Neuronal stem cell (in vitro differentiated cells): ENCODE data around the gene SLC2A9.
A peak's percentile ranks its signal among the peaks of the same experiment; 100 is the strongest.

Experiments
- DNase-seq: peaks from one replicate; pipeline ENCODE4 v3.0.0-alpha.2; 2013; ENCODE audit warnings: low spot score
- H2AFZ ChIP-seq: one replicate; pipeline ENCODE4 v1.6.1; 2013; ENCODE audit warnings: mild to moderate bottlenecking, low read length, inconsistent platforms
- H2AK5ac ChIP-seq: 2 replicates; pipeline ENCODE4 v1.6.1; 2013; ENCODE audit warnings: low read depth, mild to moderate bottlenecking, inconsistent platforms, low read length, moderate library complexity, mixed read lengths
- H2BK120ac ChIP-seq: 2 replicates; pipeline ENCODE4 v1.6.1; 2013; ENCODE audit warnings: low read depth, mild to moderate bottlenecking, inconsistent platforms, low read length, moderate library complexity, mixed read lengths
- H2BK12ac ChIP-seq: one replicate; pipeline ENCODE4 v1.6.1; 2013; ENCODE audit warnings: low read length, inconsistent platforms
- H2BK15ac ChIP-seq: 2 replicates; pipeline ENCODE4 v1.6.1; 2013; ENCODE audit warnings: mild to moderate bottlenecking, low read length, inconsistent platforms, mixed read lengths
- H2BK5ac ChIP-seq: one replicate; pipeline ENCODE4 v1.6.1; 2013; ENCODE audit warnings: inconsistent platforms, mild to moderate bottlenecking, low read length, moderate library complexity
- H3K14ac ChIP-seq: one replicate; pipeline ENCODE4 v1.6.1; 2013; ENCODE audit warnings: low read length, inconsistent platforms
- H3K18ac ChIP-seq: 2 replicates; pipeline ENCODE4 v1.6.1; 2013; ENCODE audit warnings: low read length, inconsistent platforms
- H3K23ac ChIP-seq: 2 replicates; pipeline ENCODE4 v1.6.1; 2013; ENCODE audit warnings: low read depth, mild to moderate bottlenecking, mixed read lengths, low read length, inconsistent platforms; ENCODE audit not compliant: poor library complexity
- H3K27ac ChIP-seq: replicated peaks from 3 replicates; pipeline ENCODE4 v1.5.1; 2013; ENCODE audit warnings: low read length, inconsistent platforms
- H3K27me3 ChIP-seq, 3 experiments: 2 replicates each; pipeline ENCODE4 v1.6.1; 2013; ENCODE audit warnings: low read length in 3 of 3, mild to moderate bottlenecking in 2 of 3, inconsistent platforms in 1 of 3, low read depth in 1 of 3, mixed read lengths in 1 of 3, moderate library complexity in 1 of 3; ENCODE audit not compliant: control insufficient read depth in 3 of 3, insufficient read depth in 3 of 3
- H3K36me3 ChIP-seq, 2 donors: replicated peaks in 1 of 2; 2 replicates each; pipeline ENCODE4 v1.6.1; 2013; ENCODE audit warnings: low read length in 2 of 2; ENCODE audit not compliant: control insufficient read depth in 2 of 2, insufficient read depth in 2 of 2
- H3K4ac ChIP-seq: 2 replicates; pipeline ENCODE4 v1.6.1; 2013; ENCODE audit warnings: inconsistent platforms, mild to moderate bottlenecking, low read length, moderate library complexity
- H3K4me1 ChIP-seq, 2 donors: 1 replicate in 1 of 2; 2 replicates in 1 of 2; pipeline ENCODE4 v1.6.1; 2013; ENCODE audit warnings: low read length in 2 of 2, low read depth in 1 of 2; ENCODE audit not compliant: control insufficient read depth in 2 of 2, insufficient read depth in 1 of 2
- H3K4me2 ChIP-seq: one replicate; pipeline ENCODE4 v1.6.1; 2013; ENCODE audit warnings: mild to moderate bottlenecking, low read length, inconsistent platforms; ENCODE audit not compliant: insufficient read depth, poor library complexity, severe bottlenecking
- H3K4me3 ChIP-seq, 2 donors: 2 replicates each; pipeline ENCODE4 v1.5.1; 2013; ENCODE audit warnings: low read length in 2 of 2, mild to moderate bottlenecking in 2 of 2, inconsistent platforms in 1 of 2, moderate library complexity in 1 of 2
- H3K79me1 ChIP-seq: one replicate; pipeline ENCODE4 v1.6.1; 2013; ENCODE audit warnings: low read depth, mild to moderate bottlenecking, inconsistent platforms, low read length, moderate library complexity
- H3K9ac ChIP-seq: one replicate; pipeline ENCODE4 v1.6.1; 2013; ENCODE audit warnings: mild to moderate bottlenecking, low read depth, low read length, inconsistent platforms; ENCODE audit not compliant: poor library complexity
- H3K9me3 ChIP-seq, 2 donors: replicated peaks in 1 of 2; 2 replicates each; pipeline versions ENCODE3 to v1.6.1; 2013; ENCODE audit warnings: low read length in 2 of 2, mild to moderate bottlenecking in 2 of 2, inconsistent platforms in 1 of 2, low read depth in 1 of 2, mixed read lengths in 1 of 2, moderate library complexity in 1 of 2; ENCODE audit not compliant: control insufficient read depth in 2 of 2, insufficient read depth in 1 of 2
- H4K8ac ChIP-seq: one replicate; pipeline ENCODE4 v1.6.1; 2013; ENCODE audit warnings: low read depth, mild to moderate bottlenecking, inconsistent platforms, low read length, moderate library complexity
- H4K91ac ChIP-seq: one replicate; pipeline ENCODE4 v1.6.1; 2013; ENCODE audit warnings: low read length, low read depth, mild to moderate bottlenecking, inconsistent platforms; ENCODE audit not compliant: poor library complexity
- WGBS, 2 donors: extraction: QIAGEN DNeasy Blood & Tissue Kit; methylation state at CpG; one replicate each; pipeline ENCODE4 v1.1.7; 2013; ENCODE audit warnings: missing lambda C conversion rate in 2 of 2, mixed read lengths in 1 of 2; ENCODE audit not compliant: insufficient read length in 2 of 2, insufficient replicate concordance in 1 of 2; ENCODE audit errors: extremely low coverage in 2 of 2; 5-methylcytosine and 5-hydroxymethylcytosine counted together

SLC2A9 gene

DNA sequence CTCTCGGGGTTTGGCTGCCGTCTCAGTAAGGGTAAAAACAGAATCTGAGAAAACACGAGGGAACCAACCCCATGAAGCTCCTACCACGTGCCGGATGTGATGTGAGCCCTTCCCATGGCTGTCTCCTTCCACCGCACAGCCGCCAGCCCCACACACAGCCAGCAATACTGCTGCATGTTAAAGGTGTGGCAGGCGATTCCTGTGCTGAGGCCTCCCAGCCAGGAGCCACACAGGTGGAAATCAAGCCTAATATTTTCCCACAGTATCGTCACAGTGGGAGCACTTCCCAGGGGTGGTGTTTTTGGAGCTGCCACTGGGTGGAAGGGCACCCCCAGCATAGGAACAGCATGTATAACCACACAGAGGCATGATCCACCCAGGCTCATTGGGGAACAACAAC, 77.5 kb downstream of the SLC2A9 start:
- Histone ChIP-seq H3K36me3 (no peaks in the 10 kb centered on the region), H2AFZ (no peak overlapping the region), H2BK120ac (no peak overlapping the region), H3K9ac (no peak overlapping the region), H4K91ac (no peak overlapping the region), H3K4me2 (no peak overlapping the region), H3K18ac (peak overlapping the region; percentile 12), H3K79me1 (no peaks in the 10 kb centered on the region), H3K14ac (no peak overlapping the region), H3K4me3 (no peak overlapping the region), H3K27me3 (no peaks in the 10 kb centered on the region), H2BK12ac (no peak overlapping the region), H2BK15ac (no peak overlapping the region), H3K4ac (no peak overlapping the region), H2AK5ac (no peak overlapping the region), H3K23ac (no peak overlapping the region), H2BK5ac (no peak overlapping the region), H3K9me3 (no peaks in the 10 kb centered on the region), H3K4me1 (no peaks in the 10 kb centered on the region), H4K8ac (no peak overlapping the region), H3K27ac (no peak overlapping the region)
- WGBS, 2 donors, result no CpG with 5 or more reads among the region's 9 CpGs
- no peak for DNase-seq

DNA sequence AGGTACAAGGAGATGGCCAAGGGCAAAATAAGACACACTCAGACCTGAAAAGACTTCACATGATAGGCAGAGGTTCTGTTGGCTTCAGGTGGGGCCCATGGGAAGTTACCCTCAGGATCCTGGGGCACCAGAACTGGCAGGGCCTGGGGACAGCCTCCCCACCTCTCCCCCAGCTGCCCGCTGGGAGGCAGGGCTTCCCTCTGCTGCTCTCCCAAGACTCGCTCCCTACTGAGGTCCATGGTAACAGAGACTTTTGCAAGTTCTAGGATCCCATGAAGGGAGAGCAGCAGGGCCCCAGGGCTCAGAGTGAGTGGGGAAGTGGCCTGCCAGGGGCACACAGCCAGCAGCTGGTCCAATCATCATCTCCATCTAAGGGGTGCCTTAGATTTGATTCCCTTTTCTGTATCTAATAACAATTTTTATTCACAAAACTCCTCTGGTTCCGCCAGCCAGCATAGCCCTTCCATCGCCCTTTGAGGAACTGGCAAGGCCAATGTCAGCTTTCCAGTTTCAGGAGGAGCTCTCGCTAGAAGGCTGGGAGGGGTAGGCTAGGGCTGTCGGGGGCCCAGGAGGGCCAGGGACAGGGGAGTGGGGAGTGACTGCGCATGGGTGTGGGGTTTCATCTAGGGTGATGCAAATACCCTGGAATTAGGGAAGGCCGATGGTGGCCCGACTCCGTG, 78.2 kb downstream of the SLC2A9 start:
- no peak overlapping the region for H3K14ac ChIP-seq
- H2BK15ac ChIP-seq, result no peak overlapping the region
- no peak for DNase-seq
- no peaks in the 10 kb centered on the region for H3K9me3 ChIP-seq
- no peak overlapping the region for H3K4me2 ChIP-seq
- no peak overlapping the region for H2BK12ac ChIP-seq
- no peak overlapping the region for H2AK5ac ChIP-seq
- no peak overlapping the region for H2BK120ac ChIP-seq
- H2AFZ ChIP-seq, result no peak overlapping the region
- no peaks in the 10 kb centered on the region for H3K36me3 ChIP-seq
- no peak overlapping the region for H4K91ac ChIP-seq
- no peak overlapping the region for H3K18ac ChIP-seq
- H3K27me3 ChIP-seq, result no peaks in the 10 kb centered on the region
- H3K23ac ChIP-seq, result no peak overlapping the region
- no peak overlapping the region for H3K9ac ChIP-seq
- no peak overlapping the region for H3K4ac ChIP-seq
- H3K79me1 ChIP-seq, result no peaks in the 10 kb centered on the region
- no peak overlapping the region for H3K27ac ChIP-seq
- H3K4me3 ChIP-seq, result no peak overlapping the region
- WGBS, 2 donors, result no CpG with 5 or more reads among the region's 10 CpGs
- no peak overlapping the region for H4K8ac ChIP-seq
- H3K4me1 ChIP-seq, result no peaks in the 10 kb centered on the region
- H2BK5ac ChIP-seq, result no peak overlapping the region

- Histone ChIP-seq H4K91ac (no peak overlapping the region), H3K9ac (no peak overlapping the region), H3K14ac (no peak overlapping the region), H2AK5ac (no peak overlapping the region), H3K4me2 (no peak overlapping the region), H3K36me3 (no peaks in the 10 kb centered on the region), H3K27ac (no peak overlapping the region), H3K4me1 (no peaks in the 10 kb centered on the region), H3K23ac (no peak overlapping the region), H3K9me3 (no peaks in the 10 kb centered on the region), H3K4me3 (no peak overlapping the region), H2BK120ac (no peak overlapping the region), H2BK5ac (no peak overlapping the region), H3K4ac (no peak overlapping the region), H3K27me3 (no peaks in the 10 kb centered on the region), H2BK15ac (no peak overlapping the region), H3K18ac (peak overlapping the region; percentile 21), H2AFZ (no peak overlapping the region), H2BK12ac (no peak overlapping the region), H3K79me1 (no peaks in the 10 kb centered on the region), H4K8ac (no peak overlapping the region)
- no peak for DNase-seq
- no CpG with 5 or more reads among the region's 5 CpGs for WGBS, 2 donors
Observed at GRCh38 chr4:9942139-9942538, 79.2 kb downstream of the SLC2A9 start.

GRCh38 chr4:9940041-9940440, 81.3 kb downstream of the SLC2A9 start:
- no peak overlapping the region for H2AFZ ChIP-seq
- H3K79me1 ChIP-seq, result no peaks in the 10 kb centered on the region
- H3K4me1 ChIP-seq, result no peaks in the 10 kb centered on the region
- H2AK5ac ChIP-seq, result no peak overlapping the region
- no peak overlapping the region for H3K23ac ChIP-seq
- H2BK5ac ChIP-seq, result no peak overlapping the region
- no peaks in the 10 kb centered on the region for H3K27me3 ChIP-seq
- H3K4me3 ChIP-seq, result no peak overlapping the region
- H3K4ac ChIP-seq, result no peak overlapping the region
- no peak overlapping the region for H3K27ac ChIP-seq
- H3K9ac ChIP-seq, result no peak overlapping the region
- no peak overlapping the region for H2BK12ac ChIP-seq
- WGBS, 2 donors, result no CpG with 5 or more reads among the region's 5 CpGs
- DNase-seq, result no peak
- H2BK15ac ChIP-seq, result no peak overlapping the region
- H4K8ac ChIP-seq, result no peak overlapping the region
- no peaks in the 10 kb centered on the region for H3K9me3 ChIP-seq
- no peak overlapping the region for H3K14ac ChIP-seq
- H3K4me2 ChIP-seq, result no peak overlapping the region
- no peak overlapping the region for H4K91ac ChIP-seq
- no peak overlapping the region for H2BK120ac ChIP-seq
- no peak overlapping the region for H3K18ac ChIP-seq
- no peaks in the 10 kb centered on the region for H3K36me3 ChIP-seq
